Activated CD4-positive, alpha-beta T cell treated with anti-CD3 and anti-CD28 coated beads, Interleukin-2, amount 50 U/mL, for 4 hours (primary cell): ENCODE data around the gene STAP2.

ENCODE experiments used
- DNase-seq, 2 experiments: peaks; one replicate each; pipeline ENCODE4 v3.0.0-alpha.2; 2020

STAP2 gene

GRCh38 chr19:4369888-4370260 lies 31.2 kb upstream of the STAP2 start:
- DNase-seq: peak; percentile 72 to 73

GRCh38 chr19:4369109-4369887 lies 30.7 kb upstream of the STAP2 start:
- DNase-seq: peak; percentile 42 to 55

- no peak for DNase-seq
Observed at GRCh38 chr19:4368128-4368820, 29.6 kb upstream of the STAP2 start.

GRCh38 chr19:4367781-4368127 lies 29.1 kb upstream of the STAP2 start:
- no peak for DNase-seq

- no peak for DNase-seq
Observed at GRCh38 chr19:4367336-4367723, 28.7 kb upstream of the STAP2 start.

- DNase-seq: no peak
Observed at GRCh38 chr19:4366666-4367335, 28.2 kb upstream of the STAP2 start.

- no peak for DNase-seq
Observed at GRCh38 chr19:4365791-4366665, 27.4 kb upstream of the STAP2 start.

GRCh38 chr19:4365341-4365740 lies 26.7 kb upstream of the STAP2 start:
- DNase-seq: no peak

- DNase-seq: no peak
Observed at GRCh38 chr19:4363571-4364304, 25.1 kb upstream of the STAP2 start.

- no peak for DNase-seq
Observed at GRCh38 chr19:4362831-4363545, 24.4 kb upstream of the STAP2 start.

- DNase-seq: no peak
Observed at GRCh38 chr19:4362101-4362828, 23.6 kb upstream of the STAP2 start.

GRCh38 chr19:4361152-4362046 lies 22.8 kb upstream of the STAP2 start:
- DNase-seq: no peak

GRCh38 chr19:4360641-4361151 lies 22.1 kb upstream of the STAP2 start:
- DNase-seq: no peak

GRCh38 chr19:4360081-4360569 lies 21.5 kb upstream of the STAP2 start:
- DNase-seq: no peak

- no peak for DNase-seq
Observed at GRCh38 chr19:4359627-4360000, 21.0 kb upstream of the STAP2 start.

- no peak for DNase-seq
Observed at GRCh38 chr19:4358709-4359626, 20.3 kb upstream of the STAP2 start.

- no peak for DNase-seq
Observed at GRCh38 chr19:4357921-4358326, 19.3 kb upstream of the STAP2 start.

- no peak for DNase-seq
Observed at GRCh38 chr19:4357095-4357797, 18.6 kb upstream of the STAP2 start.
